PFSK-1 (cell line): ENCODE measurements around the gene JMJD7.

Source experiments
- POLR2AphosphoS5 ChIP-seq: IDR thresholded peaks from 2 replicates; pipeline ENCODE4 v1.6.1; 2012; ENCODE audit warnings: low read depth, mild to moderate bottlenecking, control low read depth, low read length, moderate library complexity
- TAF1 ChIP-seq: IDR thresholded peaks from 2 replicates; pipeline ENCODE4 v1.6.1; 2012; ENCODE audit warnings: low read length, control low read depth, borderline replicate concordance; ENCODE audit not compliant: insufficient read depth
- TF ChIP-seq, protein P1 (sequence below), 2 experiments: IDR thresholded peaks; 2 replicates each; pipeline versions ENCODE4 v1.6.1 to v1.8.0; 2011 to 2012; ENCODE audit warnings: low read depth in 2 of 2, low read length in 2 of 2, control low read depth in 1 of 2, inconsistent platforms in 1 of 2, mild to moderate bottlenecking in 1 of 2, moderate library complexity in 1 of 2; ENCODE audit not compliant: insufficient read depth in 1 of 2

GRCh38 chr15:41790169-41790568, 37.7 kb upstream of the JMJD7 start:
- no peak for TF ChIP-seq POLR2AphosphoS5
- TF ChIP-seq TAF1: no peak
- TF ChIP-seq, protein P1, sequence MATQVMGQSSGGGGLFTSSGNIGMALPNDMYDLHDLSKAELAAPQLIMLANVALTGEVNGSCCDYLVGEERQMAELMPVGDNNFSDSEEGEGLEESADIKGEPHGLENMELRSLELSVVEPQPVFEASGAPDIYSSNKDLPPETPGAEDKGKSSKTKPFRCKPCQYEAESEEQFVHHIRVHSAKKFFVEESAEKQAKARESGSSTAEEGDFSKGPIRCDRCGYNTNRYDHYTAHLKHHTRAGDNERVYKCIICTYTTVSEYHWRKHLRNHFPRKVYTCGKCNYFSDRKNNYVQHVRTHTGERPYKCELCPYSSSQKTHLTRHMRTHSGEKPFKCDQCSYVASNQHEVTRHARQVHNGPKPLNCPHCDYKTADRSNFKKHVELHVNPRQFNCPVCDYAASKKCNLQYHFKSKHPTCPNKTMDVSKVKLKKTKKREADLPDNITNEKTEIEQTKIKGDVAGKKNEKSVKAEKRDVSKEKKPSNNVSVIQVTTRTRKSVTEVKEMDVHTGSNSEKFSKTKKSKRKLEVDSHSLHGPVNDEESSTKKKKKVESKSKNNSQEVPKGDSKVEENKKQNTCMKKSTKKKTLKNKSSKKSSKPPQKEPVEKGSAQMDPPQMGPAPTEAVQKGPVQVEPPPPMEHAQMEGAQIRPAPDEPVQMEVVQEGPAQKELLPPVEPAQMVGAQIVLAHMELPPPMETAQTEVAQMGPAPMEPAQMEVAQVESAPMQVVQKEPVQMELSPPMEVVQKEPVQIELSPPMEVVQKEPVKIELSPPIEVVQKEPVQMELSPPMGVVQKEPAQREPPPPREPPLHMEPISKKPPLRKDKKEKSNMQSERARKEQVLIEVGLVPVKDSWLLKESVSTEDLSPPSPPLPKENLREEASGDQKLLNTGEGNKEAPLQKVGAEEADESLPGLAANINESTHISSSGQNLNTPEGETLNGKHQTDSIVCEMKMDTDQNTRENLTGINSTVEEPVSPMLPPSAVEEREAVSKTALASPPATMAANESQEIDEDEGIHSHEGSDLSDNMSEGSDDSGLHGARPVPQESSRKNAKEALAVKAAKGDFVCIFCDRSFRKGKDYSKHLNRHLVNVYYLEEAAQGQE (IDR thresholded peaks at IDR 0.05; ENCODE audit: insufficient read depth in 1 of 2, low read depth in 2 of 2, low read length in 2 of 2): no peak
